HepG2 (cell line): ENCODE data around the gene SLC17A8. TPM values are rescaled to one million over a fixed set of nuclear protein-coding genes. Genes with fewer than 3 reads are reported as not detected.

Experiments used
- ARID3A ChIP-seq: IDR thresholded peaks from 2 replicates; pipeline ENCODE4 v1.6.1; 2012; ENCODE audit warnings: low read depth, low read length, improper control_type of control experiment
- ARNTL ChIP-seq: sonication (generic); formaldehyde crosslinking; IDR thresholded peaks from 2 replicates; pipeline ENCODE4 v1.4.0; 2020; ENCODE audit warnings: mild to moderate bottlenecking, missing genetic modification reagents
- ATF2 ChIP-seq: sonication (generic); formaldehyde crosslinking; IDR thresholded peaks from 2 replicates; pipeline ENCODE4 v1.4.0; 2020; ENCODE audit warnings: missing genetic modification reagents
- ATF7-NPFF ChIP-seq: sonication (generic); formaldehyde crosslinking; IDR thresholded peaks from 2 replicates; pipeline ENCODE4 v1.8.1; 2023; ENCODE audit warnings: mild to moderate bottlenecking, low read depth, missing genetic modification reagents, moderate library complexity
- CENPT ChIP-seq: sonication (generic); formaldehyde crosslinking; IDR thresholded peaks from 2 replicates; pipeline ENCODE4 v1.8.0; 2022; ENCODE audit warnings: low read depth, mild to moderate bottlenecking, moderate library complexity, missing genetic modification reagents
- KAT8 ChIP-seq: IDR thresholded peaks from 2 replicates; pipeline ENCODE4 v1.6.1; 2016; ENCODE audit warnings: missing genetic modification reagents, missing compliant biosample characterization
- KDM4B ChIP-seq: sonication (generic); formaldehyde crosslinking; IDR thresholded peaks from 2 replicates; pipeline ENCODE4 v1.4.0; 2020; ENCODE audit warnings: missing genetic modification reagents
- KLF15 ChIP-seq: sonication (generic); formaldehyde crosslinking; IDR thresholded peaks from 2 replicates; pipeline ENCODE4 v1.8.1; 2023; ENCODE audit warnings: borderline replicate concordance, mild to moderate bottlenecking, inconsistent platforms, missing genetic modification reagents, mixed read lengths
- KMT2B ChIP-seq: IDR thresholded peaks from 2 replicates; pipeline ENCODE4 v1.6.1; 2016; ENCODE audit warnings: missing genetic modification reagents, missing compliant biosample characterization
- NR3C1 ChIP-seq: sonication (generic); formaldehyde crosslinking; IDR thresholded peaks from 2 replicates; pipeline ENCODE4 v1.4.0; 2020; ENCODE audit warnings: missing genetic modification reagents
- ONECUT2 ChIP-seq: sonication (generic); formaldehyde crosslinking; IDR thresholded peaks from 2 replicates; pipeline ENCODE4 v1.4.0; 2020; ENCODE audit warnings: missing genetic modification reagents
- PLSCR1 ChIP-seq: sonication (generic); formaldehyde crosslinking; IDR thresholded peaks from 2 replicates; pipeline ENCODE4 v1.5.0; 2020; ENCODE audit warnings: missing genetic modification reagents, mild to moderate bottlenecking, borderline replicate concordance
- POLR2A ChIP-seq, 2 experiments: IDR thresholded peaks; 2 replicates each; pipeline ENCODE4 v1.6.1; 2011; ENCODE audit warnings: low read depth in 2 of 2, low read length in 2 of 2, mild to moderate bottlenecking in 1 of 2, moderate library complexity in 1 of 2; ENCODE audit not compliant: insufficient read depth in 1 of 2
- RAD21 ChIP-seq: fragments of 450-650 bp; formaldehyde crosslinking; IDR thresholded peaks from 2 replicates; pipeline ENCODE4 v1.5.0; 2020; ENCODE audit warnings: mild to moderate bottlenecking
- RNF2 ChIP-seq: fragments of 450-650 bp; conservative IDR thresholded peaks from 2 replicates; pipeline ENCODE4 v1.6.1; 2016; ENCODE audit warnings: low read depth
- U2AF2 ChIP-seq: fragments of 200-400 bp; formaldehyde crosslinking; IDR thresholded peaks from 2 replicates; pipeline ENCODE4 v1.6.1; 2017; ENCODE audit warnings: low read depth, mild to moderate bottlenecking, low read length
- ZNF18 ChIP-seq: sonication (generic); formaldehyde crosslinking; IDR thresholded peaks from 2 replicates; pipeline ENCODE4 v1.8.0; 2022; ENCODE audit warnings: mild to moderate bottlenecking, missing genetic modification reagents; ENCODE audit not compliant: insufficient replicate concordance
- ZNF275 ChIP-seq: sonication (generic); formaldehyde crosslinking; IDR thresholded peaks from 2 replicates; pipeline ENCODE4 v1.8.0; 2022; ENCODE audit warnings: missing genetic modification reagents, mild to moderate bottlenecking, inconsistent platforms, borderline replicate concordance
- ZNF30 ChIP-seq: sonication (generic); formaldehyde crosslinking; IDR thresholded peaks from 2 replicates; pipeline ENCODE4 v1.5.0; 2020; ENCODE audit warnings: mild to moderate bottlenecking, missing genetic modification reagents
- ZNF354B ChIP-seq: sonication (generic); formaldehyde crosslinking; IDR thresholded peaks from 2 replicates; pipeline ENCODE4 v1.8.0; 2022; ENCODE audit warnings: mild to moderate bottlenecking, missing genetic modification reagents
- ZNF550 ChIP-seq: sonication (generic); formaldehyde crosslinking; IDR thresholded peaks from 2 replicates; pipeline ENCODE4 v1.4.0; 2020; ENCODE audit warnings: mild to moderate bottlenecking, missing genetic modification reagents, borderline replicate concordance
- ZNF589 ChIP-seq: sonication (generic); formaldehyde crosslinking; conservative IDR thresholded peaks from 2 replicates; pipeline ENCODE4 v1.8.0; 2022; ENCODE audit warnings: mild to moderate bottlenecking, moderate library complexity, missing genetic modification reagents
- ZNF841 ChIP-seq: sonication (generic); formaldehyde crosslinking; IDR thresholded peaks from 2 replicates; pipeline ENCODE4 v1.8.1; 2023; ENCODE audit warnings: missing genetic modification reagents, borderline replicate concordance
- ZSCAN21 ChIP-seq: sonication (generic); formaldehyde crosslinking; IDR thresholded peaks from 2 replicates; pipeline ENCODE4 v1.8.0; 2022; ENCODE audit warnings: mild to moderate bottlenecking, missing genetic modification reagents, moderate library complexity, borderline replicate concordance
- polyA plus RNA-seq, 8 experiments: library from polyadenylated mRNA; depleted of rRNA in 3 of 8; stranded (reverse) in 7 of 8; unstranded in 1 of 8; fragments of >200 nt; fragmentation: Illumina TruSeq in 4 of 8; extraction: Trizol in 4 of 8; gene quantifications; 2 replicates each; pipeline versions ENCODE4 v1.2.1 to v1.2.3, GENCODE V29; 2011 to 2016; ENCODE audit warnings: low read depth in 4 of 8, missing spikeins in 1 of 8, mixed read lengths in 1 of 8; ENCODE audit not compliant: insufficient read depth in 1 of 8
- total RNA-seq, 5 experiments: library from RNA; depleted of rRNA; stranded (reverse); fragments of >200 nt; fragmentation: Illumina TruSeq; extraction: Trizol; gene quantifications; 2 replicates each; pipeline ENCODE4 v1.2.3, GENCODE V29; 2016; ENCODE audit warnings: low read depth in 1 of 5

The SLC17A8 gene
- total and polyA plus RNA-seq, 2 of the 13 experiments (the other 11 are each of a cell fraction or from before 2014, with no cell fraction given) = 0.07 to 0.15 TPM

- TF ChIP-seq KMT2B (CRISPR knock-in tag) (peak; percentile 43; the same call in 1 of the 2 replicates), ZNF589 (no peak), KAT8 (CRISPR knock-in tag) (peak; percentile 62; the same call in 1 of the 2 replicates), ZNF18 (CRISPR knock-in tag) (no peak), PLSCR1 (CRISPR knock-in tag) (no peak), ARNTL (CRISPR knock-in tag) (no peak), ZNF275 (CRISPR knock-in tag) (no peak), KDM4B (CRISPR knock-in tag) (no peak), RAD21 (no peak), ZSCAN21 (CRISPR knock-in tag) (no peak), ZNF30 (CRISPR knock-in tag) (no peak), ZNF550 (CRISPR knock-in tag) (no peak), U2AF2 (no peak), POLR2A (IDR thresholded peaks at IDR 0.05; ENCODE audit: insufficient read depth in 1 of 2, low read depth in 2 of 2, low read length in 2 of 2) (no peak), ONECUT2 (CRISPR knock-in tag) (no peak), ATF7-NPFF (CRISPR knock-in tag) (no peak), NR3C1 (no peak), ATF2 (CRISPR knock-in tag) (0 out of 2 replicates have a peak, but pooled peaks have one; percentile 33), CENPT (CRISPR knock-in tag) (no peak), ZNF841 (CRISPR knock-in tag) (no peak), KLF15 (no peak), ZNF354B (CRISPR knock-in tag) (no peak), ARID3A (peak; percentile 88; the same call in 1 of the 2 replicates), RNF2 (no peak)
Measured at GRCh38 chr12:100464529-100464928, 107.7 kb downstream of the SLC17A8 start (continued).
